ENCODE results near the gene AP4M1.

The AP4M1 gene

GRCh38 chr7:100101016-100101862 lies at the start of gene AP4M1, which contains the start of gene MCM7:
AP4M1 (plus strand) TSS chr7:100101643; CDS start chr7:100101715, 72 bp downstream.
MCM7 (minus strand) TSS chr7:100101397; CDS start chr7:100101294, 103 bp downstream.
- peak; percentile 90 for DNase-seq (ENCODE audit: low read depth)

GRCh38 chr7:100053215-100053614 lies 48.2 kb upstream of the AP4M1 start:
- no peak for DNase-seq (ENCODE audit: low read depth)

- no peak for DNase-seq (ENCODE audit: low read depth)
Observed at GRCh38 chr7:100057006-100057405, 44.4 kb upstream of the AP4M1 start.

- no peak for DNase-seq (ENCODE audit: low read depth)
Observed at GRCh38 chr7:100059251-100059739, 42.1 kb upstream of the AP4M1 start.

DNA sequence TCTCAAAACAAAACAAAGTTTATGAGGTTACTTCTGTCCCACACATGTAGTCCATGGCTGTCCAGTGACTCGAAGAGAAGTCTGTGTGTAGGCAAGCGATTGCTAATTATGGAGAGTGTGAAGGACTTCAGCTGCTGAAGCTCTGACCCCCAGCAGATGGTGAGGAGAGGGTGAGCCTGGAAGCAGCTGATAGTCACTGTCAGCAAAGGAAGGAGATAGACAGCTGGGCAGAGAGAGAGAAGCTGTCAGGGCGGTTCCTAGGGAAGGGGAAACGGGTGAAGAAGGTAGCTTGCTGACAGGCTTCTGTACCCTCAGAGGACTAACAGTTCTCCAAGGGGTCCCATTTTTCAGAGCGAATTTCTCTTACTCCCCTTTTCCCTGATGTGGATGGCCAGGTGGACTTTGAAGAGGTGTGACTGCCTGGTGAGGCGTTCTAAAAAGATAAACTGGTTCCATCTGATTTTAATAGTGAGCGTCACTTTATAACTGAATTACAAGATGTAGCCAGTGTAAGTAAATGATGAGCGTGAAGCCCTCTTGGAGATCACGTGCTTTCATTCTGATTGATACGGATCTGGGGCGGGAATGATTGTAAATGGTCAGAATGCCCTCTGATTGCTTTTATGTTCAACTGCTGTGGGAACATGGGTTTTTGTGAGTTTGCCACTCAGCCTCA lies 39.8 kb upstream of the AP4M1 start:
- DNase-seq (ENCODE audit: low read depth) = no peak

GRCh38 chr7:100063376-100063775 lies 38.1 kb upstream of the AP4M1 start:
- DNase-seq (ENCODE audit: low read depth) = no peak

- no peak for DNase-seq (ENCODE audit: low read depth)
Observed at GRCh38 chr7:100064162-100064561, 37.3 kb upstream of the AP4M1 start.

DNA sequence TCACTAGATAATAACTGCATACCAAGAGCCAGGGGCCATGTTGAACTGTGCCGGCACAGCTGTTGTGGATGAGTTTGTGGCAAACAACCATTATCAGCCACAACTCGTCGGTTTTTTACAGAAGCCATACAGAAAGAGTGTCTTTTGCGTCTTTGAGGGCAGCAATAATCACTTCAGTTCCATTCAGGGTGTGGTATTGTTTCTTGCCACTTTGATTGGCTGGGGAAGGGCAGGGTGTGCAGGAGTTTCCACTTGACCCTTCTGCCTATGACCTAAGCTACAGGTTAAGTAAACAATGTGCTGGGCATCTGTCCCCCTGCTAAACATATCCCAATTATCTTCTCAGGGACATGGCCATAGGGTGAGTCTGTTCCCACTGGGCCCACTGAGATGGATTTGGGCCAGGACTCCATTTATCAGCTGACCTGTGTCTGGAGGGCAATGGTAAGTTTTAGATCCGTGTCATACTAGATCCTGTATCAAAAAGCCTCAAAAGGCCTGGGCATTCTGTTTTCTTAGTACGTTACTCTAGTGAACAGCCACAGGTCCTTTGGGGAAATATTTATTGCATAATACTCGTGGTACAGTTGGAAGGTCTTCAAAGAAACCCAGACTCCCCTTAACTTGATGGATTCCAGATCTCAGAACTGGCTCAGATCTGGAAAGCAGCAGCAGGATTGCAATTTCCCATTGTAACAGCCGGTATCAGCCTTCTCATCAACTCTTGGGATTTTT lies 35.8 kb upstream of the AP4M1 start:
- no peak for DNase-seq (ENCODE audit: low read depth)

- DNase-seq (ENCODE audit: low read depth) = no peak
Observed at GRCh38 chr7:100066953-100067352, 34.5 kb upstream of the AP4M1 start.

DNA sequence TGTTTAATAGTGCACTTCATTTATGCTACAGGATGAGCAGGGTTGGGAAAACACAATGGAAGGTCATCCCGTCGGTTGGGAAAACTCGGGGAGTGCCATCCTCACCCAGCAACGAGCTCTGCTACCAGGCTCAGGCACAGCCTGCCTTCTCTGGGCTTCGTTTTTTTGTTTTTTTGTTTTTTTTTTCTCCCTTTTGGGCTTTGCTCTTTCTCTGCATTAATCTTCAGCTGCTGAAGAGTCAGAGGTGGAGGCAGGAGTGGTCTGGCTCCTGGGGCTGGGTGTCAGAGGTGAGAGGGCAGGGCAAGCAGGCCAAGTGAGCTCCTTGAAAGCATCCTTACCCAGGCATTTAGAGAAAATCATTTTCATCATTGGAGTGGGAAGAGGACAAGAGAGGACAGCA lies 31.5 kb upstream of the AP4M1 start:
- no peak for DNase-seq (ENCODE audit: low read depth)

DNA sequence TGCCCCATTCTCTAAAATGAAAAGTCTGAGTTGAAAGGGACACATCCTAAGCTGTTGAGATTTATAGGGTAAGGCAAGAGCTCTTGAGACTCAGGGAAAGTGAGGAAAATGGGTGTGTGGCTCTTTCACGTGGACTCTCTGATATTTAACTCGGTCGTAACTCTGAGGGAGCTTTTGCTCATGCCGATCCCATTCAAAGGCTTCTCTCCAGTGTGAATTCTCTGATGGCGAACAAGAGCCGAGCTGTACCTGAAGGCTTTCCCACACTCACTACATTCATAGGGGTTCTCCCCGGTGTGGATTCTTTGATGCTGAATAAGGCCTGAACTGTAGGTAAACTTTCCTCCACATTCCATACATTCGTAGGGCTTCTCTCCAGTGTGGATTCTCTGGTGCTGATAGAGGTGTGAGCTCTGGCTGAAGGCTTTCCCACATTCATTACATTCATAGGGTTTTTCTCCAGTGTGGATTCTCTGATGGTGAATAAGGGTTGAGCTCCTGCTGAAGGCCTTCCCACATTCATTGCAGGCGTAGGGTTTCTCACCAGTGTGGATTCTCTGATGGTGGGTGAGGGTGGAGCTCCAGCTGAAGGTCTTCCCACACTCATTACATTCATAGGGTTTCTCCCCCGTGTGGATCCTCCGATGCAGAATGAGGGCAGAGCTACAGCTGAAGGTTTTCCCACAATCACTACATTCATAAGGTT lies 30.3 kb upstream of the AP4M1 start:
- DNase-seq (ENCODE audit: low read depth) = no peak

- DNase-seq (ENCODE audit: low read depth) = no peak
Observed at GRCh38 chr7:100072462-100072861, 29.0 kb upstream of the AP4M1 start.

GRCh38 chr7:100074841-100075240 lies 26.6 kb upstream of the AP4M1 start:
- no peak for DNase-seq (ENCODE audit: low read depth)

DNA sequence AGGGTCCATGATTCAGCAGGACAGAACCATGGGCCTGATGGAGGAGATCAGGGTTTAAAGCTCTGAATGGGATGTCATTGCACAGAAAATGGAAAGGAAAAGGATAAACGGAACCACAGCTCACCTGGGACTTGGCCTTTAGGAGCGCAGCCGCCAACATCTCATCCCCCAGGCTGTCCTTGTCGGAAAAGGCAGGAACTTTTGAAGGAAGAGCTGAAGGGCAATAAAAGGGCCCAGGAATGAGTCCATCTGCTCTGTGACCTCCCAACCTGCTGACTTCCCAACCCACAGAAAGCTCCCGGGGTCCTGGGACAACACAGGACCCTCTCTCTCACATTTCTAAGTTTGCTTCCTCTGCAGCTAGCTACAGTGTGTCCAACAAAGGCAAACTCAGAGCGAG lies 26.0 kb upstream of the AP4M1 start:
- DNase-seq (ENCODE audit: low read depth) = no peak

GRCh38 chr7:100077205-100077604 lies 24.2 kb upstream of the AP4M1 start:
- DNase-seq (ENCODE audit: low read depth) = no peak

DNA sequence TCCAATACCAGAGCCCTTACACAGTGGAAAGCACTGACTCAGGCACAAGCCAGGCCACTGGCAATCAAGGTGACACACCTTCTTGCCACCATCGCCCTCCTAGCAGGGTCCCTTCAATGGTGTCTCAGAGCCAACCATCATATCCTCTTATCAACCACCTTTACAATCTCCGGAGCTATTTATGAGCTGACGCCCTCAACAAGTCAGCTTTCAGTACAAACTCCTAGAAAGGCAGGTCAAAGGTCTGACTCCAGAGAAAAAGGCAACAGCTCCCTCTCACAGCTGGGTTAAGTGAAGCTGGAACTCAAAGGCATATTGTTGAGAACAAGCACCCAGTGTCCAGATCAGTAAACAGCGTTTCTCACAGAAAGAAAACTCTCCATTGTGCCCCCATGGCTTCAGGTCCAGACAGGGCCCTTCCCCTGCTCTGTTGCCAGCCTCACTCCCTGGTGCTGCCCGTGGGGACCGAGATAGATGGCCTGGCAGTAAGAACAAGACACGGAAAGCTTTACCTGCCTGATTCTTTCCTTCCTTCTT lies 22.4 kb upstream of the AP4M1 start:
- DNase-seq (ENCODE audit: low read depth) = no peak

- no peak for DNase-seq (ENCODE audit: low read depth)
Observed at GRCh38 chr7:100080907-100081534, 20.4 kb upstream of the AP4M1 start.

DNA sequence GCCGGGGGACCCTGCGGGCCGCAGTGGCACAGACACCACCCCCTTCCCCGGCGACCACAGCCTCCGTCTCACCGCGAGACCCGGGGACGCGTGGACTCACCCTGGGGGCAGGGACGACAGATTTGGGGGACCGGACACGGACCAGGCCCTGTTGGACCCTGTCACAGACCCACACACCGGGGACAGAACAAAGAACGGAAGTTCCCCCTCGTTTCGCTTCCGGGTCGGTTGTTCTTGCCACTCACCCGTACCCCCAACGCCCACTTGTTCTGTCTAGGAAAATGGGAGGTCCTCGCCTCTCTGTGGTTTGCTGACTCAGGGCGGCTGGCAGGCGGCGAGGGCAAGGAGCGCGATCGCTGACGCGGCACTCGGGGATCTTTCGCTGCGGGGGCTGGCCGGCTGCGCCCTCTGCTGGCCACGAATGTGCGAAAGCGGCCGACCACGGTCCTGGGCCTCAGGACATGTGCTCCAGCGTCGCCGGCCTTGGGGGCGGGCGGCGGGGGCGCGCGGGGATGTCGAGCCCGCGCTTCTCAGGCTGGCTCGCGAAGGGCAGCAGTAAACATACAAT lies 19.8 kb upstream of the AP4M1 start, which contains the start of gene ZNF3:
Gene ZNF3 (minus strand): TSS at position 189 of the 568 bp plus-strand sequence. CDS start 4,366 bp downstream, outside the sequence.
- DNase-seq (ENCODE audit: low read depth) = peak; percentile 95

GRCh38 chr7:100082978-100083377 lies 18.5 kb upstream of the AP4M1 start:
- DNase-seq (ENCODE audit: low read depth) = no peak

- DNase-seq (ENCODE audit: low read depth) = no peak
Observed at GRCh38 chr7:100085515-100085914, 15.9 kb upstream of the AP4M1 start.
